HG03175 (cell line): ENCODE data around the gene MYBPC2.

Source experiments
- ATAC-seq: cut with Tn5 transposase; IDR thresholded peaks from one replicate; pipeline ENCODE4 v1.9.1; 2021; ENCODE audit warnings: mild to moderate bottlenecking, moderate library complexity; ENCODE audit not compliant: unreplicated experiment

The MYBPC2 gene

DNA sequence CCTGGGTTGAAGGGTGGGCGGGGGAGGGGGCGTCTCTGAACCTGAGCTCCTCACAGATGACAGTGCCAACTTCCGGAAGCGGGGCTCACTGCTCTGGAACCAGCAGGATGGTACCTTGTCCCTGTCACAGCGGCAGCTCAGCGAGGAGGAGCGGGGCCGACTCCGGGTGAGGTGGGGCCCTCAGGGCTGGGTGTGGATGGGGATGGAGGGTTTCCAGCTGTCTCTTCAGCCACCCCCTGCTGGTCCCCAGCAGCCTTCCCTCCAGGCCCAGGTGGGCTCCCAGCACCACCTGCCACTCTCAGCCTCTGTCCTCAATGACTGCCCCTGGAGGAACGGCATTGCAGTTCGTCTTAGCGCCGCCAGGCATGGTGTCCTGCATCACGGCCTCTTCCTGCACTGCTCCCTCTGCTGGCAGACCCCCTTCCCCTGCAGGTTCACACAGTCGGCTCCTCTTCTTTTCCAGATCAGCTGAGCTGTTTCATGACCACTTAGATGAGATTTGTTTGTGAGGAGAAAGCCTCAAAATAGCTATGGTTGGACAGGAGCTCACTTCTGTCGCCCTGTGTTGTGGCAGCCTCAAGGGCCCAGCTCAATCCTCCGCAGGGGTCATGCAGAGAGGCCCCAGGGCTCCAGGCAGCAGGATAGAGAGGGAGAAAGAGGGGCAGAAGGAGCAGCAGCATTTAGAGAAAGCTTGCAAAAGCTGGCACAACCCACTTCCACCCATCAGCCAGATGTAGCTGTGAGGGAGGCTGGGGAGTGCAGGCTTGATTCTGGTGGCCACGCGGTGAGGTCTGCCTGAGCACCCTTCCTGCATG, 46.4 kb downstream of the MYBPC2 start:
- no peak for ATAC-seq

DNA sequence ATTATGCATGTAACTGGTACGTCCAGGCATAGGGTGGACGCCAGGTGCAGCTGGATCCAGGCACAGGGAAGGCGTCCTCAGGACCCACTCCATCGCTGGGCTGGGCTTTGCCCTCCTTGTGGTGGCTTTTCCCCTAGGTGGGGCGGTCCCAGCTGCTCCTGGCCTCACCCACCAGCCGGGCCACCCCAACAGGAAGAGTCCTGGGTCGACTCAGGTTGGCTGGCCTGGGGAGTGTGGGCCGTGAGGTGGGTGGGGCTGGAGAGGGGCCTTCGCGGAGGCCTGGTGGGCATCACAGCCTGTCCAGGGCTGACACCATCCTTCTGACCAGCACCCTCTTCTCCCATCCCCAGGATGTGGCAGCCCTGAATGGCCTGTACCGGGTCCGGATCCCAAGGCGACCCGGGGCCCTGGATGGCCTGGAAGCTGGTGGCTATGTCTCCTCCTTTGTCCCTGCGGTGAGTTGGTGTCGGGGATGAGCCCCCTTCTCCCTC, 47.1 kb downstream of the MYBPC2 start:
- ATAC-seq = no peak

DNA sequence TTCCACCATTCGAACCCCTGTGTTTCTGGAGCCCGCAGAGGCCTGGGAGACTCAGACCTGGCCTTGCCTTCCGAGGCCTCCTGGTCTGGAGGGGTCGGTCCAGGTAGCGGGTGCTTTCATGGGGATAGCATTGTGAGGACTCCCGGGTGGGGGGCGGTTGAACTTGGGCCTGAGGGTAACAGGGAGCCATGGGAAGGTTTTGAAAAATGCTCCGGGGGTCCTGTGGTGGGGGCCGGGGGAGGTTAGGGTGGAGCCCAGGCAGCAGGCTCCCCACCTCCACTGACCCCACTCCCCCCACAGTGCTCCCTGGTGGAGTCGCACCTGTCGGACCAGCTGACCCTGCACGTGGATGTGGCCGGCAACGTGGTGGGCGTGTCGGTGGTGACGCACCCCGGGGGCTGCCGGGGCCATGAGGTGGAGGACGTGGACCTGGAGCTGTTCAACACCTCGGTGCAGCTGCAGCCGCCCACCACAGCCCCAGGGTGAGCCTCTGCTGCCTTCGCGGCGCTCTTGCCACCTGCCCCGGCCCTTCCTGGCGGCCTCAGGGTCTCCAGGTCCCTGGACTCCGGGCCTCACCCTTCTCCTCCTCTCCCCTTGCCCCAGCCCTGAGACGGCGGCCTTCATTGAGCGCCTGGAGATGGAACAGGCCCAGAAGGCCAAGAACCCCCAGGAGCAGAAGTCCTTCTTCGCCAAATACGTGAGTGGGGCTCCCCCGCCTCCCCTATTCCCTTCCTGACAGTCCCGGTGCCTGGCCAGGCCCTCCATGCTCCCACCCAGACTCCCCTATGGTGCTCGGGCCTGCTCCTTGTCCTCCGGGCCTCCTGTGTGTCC, 47.8 kb downstream of the MYBPC2 start:
- no peak for ATAC-seq

DNA sequence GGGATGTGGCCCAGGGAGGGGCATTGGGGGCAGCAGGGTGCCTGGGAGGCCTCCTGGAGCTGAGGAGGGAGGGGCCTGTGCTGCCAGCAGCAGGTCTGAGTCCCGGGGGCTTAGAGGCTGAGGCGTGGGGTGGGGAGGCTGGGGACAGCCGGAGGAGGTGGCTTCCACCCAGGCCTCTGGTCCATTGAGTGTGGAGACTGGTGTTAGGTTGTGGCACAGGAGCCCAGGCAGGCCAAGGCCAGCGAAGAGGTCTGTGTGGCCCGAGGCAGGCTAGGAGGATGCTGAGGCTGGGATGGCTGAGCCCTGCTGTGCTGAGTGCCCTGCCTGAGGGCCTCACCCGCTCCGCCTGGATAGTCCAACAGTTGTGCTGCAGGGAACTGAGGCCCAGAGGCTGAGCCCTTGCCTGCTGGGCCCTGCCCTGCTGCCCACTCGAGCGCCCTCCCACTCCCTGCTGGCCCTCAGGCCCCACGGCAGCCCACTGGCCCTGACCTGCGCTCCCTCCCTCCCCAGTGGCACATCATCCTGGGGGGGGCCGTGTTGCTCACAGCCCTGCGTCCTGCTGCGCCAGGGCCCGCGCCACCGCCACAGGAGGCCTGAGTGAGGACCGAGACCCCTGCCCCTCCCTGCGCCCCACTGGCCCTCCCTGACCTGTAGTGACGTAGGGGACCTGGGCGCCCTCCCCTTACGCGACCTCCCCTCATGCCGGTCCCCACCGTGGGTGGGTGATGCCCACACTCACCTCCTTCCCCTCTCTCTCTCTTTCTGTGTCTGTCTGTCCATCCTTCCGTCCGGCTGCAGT, 48.9 kb downstream of the MYBPC2 start:
- no peak for ATAC-seq

DNA sequence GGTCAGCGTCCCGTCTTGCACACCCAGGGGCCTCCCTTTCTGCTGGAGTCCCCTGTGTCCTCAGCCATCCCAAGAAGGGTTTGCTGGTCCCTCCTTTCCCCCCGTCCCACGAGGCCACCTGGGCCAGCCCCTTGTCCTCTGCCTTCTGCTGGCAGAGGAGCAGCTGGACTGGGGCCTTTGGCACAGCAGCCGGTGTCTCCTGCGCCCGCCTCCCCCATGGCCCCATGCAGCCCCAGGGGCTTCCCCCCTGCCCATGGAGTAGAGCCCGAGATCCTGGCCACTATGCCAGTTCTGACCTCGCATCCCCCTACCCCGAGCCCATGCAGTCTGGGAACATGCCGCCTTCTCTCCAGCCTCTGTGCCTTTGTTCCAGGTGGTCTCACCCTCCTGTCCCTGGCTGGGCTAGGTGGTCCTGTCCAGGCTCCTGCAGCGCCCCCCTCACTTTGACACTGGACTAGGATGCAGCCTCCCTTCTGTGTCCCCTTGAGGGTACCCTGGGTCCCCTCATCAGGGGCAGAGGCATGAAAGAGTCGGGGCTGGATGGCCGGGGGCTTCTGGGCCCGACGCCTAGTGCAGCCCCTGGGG, 49.7 kb downstream of the MYBPC2 start:
- no peak for ATAC-seq

DNA sequence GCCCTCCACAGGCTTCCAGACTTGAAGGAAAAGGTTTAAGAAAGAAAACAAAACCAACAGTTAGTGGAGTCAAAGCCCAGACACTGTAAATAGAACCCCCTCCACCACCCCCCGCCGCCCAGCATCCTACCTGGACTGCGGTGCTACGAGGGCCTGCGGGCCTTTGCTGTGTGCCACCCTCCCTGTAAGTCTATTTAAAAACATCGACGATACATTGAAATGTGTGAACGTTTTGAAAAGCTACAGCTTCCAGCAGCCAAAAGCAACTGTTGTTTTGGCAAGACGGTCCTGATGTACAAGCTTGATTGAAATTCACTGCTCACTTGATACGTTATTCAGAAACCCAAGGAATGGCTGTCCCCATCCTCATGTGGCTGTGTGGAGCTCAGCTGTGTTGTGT, 50.2 kb downstream of the MYBPC2 start:
- ATAC-seq = no peak

DNA sequence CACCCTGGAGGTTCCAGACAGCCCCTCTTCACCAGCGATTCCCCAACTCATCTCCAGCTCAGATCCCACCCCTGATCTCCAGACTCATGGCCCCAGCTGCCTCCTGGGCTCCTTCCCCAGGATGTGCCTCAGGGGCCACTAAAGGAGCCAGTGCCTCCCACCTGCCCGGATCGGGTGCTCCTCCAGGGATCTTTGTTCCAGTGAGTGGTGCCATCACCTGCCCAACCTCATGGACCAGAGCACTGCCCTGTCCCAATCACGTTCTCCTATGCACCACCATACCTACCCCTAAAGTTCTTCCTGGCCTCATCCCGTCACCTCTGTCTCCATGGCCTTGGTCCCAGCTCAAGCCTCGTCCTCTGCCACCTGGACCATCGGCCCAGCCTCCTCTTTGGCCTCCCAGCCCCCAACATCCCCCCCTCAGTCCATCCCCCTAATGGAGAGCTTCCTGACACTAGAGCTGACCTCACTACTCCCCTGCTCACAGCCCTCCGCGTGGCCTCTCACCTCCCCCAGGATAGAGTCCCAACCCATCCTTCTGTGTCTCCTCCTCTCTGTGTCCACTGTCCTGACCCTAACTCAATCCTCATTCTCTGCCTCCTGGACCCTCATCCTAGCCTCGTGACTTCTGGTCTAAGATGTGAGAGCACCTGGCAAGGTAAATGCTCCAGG, 52.7 kb downstream of the MYBPC2 start:
- no peak for ATAC-seq

DNA sequence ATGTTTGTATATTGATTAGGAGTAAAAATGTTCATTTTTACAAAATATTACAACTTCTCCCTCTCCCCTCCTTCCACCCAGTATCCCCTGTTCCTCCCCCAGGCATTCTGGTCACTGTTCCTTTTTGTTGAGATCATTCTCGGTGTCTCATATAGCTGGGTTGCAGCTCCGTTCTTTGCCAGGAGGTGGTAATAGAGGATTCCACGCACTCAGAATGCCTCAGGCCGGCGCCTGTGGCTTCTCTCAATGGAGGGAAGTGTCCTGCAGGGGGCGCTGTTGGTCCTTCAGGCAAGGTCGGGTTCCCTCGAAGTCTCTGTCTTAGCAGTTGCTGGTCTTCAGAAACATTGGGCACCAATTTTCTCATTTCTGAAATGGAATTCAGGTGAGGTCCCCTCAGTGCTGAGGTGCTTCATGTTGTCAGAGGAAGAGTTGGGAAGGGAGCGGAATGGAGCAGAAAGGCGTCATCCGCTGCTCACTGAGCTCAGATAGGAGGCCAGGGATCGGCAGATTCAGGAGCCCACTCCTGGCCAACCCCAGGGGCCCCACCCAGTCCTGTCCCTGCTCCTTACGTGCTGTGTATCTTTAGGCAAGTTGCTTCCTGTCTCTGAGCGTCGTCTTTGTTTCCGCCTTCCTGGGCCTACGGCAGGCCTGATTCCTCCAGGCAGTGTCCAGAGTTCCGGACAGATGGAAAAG, 54.3 kb downstream of the MYBPC2 start:
- ATAC-seq = no peak

DNA sequence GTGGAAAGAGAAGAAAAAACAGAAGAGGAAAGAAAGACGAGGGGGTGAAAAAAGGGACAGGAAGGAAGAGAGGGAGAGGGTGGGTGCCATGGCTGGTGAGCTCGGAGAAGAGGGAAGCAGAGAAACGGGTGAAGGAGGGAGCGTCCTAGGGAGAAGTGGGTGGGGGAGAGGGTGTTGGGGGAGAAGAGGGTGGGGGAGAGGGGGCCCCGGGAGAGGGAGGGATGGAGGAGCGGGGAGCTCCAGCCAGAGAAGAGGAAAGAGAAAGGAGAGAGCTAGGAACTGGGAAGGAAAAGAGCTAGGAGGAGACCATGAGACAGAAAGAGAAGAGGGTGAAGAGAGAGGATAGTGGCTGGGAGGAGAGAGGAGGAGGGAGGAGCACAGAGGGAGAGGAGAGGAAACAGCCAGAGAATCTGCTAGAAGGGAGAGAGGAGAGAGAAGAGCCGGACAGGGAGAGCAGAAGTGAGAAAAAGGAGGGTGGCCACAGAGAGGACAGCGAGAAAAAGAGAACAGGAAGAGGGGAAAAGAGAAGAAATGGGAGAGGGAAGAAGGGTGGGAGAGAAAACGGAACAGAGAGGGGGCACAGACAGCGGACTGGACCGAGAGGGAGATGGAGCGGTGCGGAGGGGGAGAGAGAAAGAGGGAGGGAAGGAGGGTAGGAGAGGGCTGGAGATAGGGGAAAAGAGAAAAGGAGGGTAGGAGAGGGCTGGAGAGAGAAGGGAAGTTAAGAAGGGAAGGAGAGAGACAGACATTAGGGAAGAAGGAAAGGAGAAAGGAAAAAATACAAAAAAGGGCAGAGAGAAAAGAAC, 55.9 kb downstream of the MYBPC2 start:
- no peak for ATAC-seq

DNA sequence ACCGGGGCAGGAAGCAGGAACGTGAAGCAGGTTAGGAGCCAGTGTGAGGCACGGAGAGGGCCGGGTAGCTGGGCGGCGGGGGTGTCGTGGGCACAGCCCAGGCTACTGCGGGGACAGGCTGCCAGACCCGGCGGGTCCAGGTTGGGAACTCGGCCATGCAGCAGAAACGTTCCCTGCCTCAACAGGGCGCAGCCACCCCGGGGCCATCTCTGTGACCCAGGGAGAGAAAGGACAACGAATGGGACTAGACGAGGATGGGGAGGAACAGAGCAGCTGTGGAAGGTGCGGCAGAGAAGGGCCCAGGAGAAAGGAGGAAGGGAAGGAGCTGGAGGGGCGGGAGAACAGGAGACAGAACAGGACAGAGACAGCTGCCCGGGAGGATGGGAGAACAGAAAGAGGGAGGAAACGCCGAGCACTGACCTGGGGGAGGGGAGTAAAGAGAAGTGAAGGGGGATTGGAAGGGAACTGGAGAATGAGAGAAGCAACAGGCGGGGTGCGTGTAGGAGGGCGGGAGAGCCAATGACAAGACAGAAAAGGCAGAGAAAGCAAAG, 56.8 kb downstream of the MYBPC2 start:
- ATAC-seq = no peak

DNA sequence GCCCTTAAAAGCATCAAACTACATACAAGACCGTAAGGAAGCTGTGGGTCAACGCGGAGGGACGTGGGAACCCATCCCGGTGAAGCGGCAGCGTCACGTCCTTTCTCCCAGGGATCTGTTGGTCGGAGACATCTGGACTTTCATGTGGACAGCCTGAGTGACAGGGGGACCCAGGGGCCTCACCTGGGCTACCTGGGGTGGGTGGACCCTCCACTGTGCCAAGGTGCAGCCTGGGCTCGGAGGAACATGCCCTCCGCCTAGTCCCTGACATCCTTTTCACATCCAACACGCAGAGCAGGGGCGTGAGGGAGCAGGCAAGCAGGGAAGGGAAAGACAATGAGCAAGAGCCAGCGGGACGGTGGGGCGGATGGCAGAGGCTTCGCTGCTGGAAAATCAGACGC, 57.7 kb downstream of the MYBPC2 start:
- ATAC-seq = no peak

DNA sequence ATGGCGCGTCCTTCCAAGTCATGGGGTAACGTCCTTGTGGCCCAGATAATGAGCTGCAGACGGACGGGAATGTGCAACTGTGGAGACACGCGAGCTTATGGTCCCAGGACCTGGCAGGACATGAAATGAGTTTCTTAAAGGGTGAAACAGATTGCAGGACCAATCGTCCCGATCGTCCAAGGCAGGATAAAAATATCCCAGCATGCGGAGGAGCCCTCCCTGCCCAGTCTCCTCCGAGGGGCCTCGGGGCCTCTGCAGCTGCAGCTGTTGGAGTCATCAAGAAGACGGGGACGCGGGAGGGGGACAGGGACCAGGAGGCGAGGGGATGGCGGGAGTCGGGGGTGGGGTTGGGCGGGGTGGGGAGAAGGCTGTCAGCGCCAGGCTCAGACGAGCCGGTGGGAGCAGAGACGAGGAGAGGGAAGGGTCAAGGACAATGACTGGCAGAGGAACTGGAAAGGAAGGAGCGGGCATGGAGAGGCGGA, 58.3 kb downstream of the MYBPC2 start:
- ATAC-seq = no peak

DNA sequence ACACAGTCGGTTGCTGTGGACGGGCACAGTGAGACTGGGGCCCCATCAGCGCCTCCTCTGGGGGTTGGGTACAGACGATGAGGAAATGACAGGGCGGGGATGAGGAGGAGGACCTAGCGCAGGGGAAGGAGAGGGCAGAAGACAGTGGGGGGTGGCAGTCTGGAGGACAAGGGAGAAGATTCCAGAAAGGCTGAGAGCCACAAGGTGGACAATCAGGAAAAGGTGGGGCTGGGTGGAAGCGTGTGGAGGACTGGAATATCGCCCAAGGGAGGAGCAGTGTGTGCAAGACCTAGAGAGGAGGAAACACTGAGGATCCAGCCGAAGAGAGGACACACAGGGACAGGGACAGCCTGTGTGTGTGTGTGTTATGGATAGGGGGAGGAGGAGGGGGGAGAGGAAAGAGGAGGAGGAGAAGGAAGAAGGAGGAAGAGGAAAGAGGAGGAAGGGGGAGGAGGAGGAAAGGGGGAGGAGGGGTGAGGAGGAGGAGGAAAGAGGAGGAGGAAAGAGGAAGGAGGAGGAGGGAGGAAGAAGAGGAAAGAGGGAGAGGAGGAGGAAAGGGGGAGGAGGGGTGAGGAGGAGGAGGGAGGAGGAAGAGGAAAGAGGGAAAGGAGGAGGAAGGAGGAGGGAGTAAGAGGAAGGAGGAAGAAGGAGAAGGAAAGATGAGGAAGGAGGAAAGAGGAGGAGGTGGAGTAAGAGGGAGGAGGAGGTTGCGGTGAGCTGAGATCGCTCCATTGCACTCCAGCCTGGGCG, 59.8 kb downstream of the MYBPC2 start:
- no peak for ATAC-seq

DNA sequence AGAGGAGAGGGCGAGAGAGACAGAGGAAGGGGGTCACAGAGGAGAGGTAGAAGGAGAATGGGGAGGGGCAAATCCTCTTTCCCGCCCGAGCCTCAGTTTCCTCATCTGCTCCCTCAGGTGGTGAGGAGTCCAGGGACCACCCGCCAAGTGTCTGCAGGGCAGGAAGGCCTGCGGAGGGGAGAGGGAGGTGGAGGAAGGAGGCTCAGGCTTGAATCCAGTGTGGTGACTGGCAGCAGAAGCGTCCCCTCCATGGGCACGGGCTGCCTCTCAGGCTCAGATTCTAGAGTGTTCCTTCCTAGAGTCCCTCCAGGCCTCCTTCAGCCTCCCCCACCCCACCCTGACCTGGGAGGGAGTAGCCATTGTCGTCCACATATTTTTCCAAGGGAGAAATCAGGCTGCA, 60.5 kb downstream of the MYBPC2 start:
- no peak for ATAC-seq

DNA sequence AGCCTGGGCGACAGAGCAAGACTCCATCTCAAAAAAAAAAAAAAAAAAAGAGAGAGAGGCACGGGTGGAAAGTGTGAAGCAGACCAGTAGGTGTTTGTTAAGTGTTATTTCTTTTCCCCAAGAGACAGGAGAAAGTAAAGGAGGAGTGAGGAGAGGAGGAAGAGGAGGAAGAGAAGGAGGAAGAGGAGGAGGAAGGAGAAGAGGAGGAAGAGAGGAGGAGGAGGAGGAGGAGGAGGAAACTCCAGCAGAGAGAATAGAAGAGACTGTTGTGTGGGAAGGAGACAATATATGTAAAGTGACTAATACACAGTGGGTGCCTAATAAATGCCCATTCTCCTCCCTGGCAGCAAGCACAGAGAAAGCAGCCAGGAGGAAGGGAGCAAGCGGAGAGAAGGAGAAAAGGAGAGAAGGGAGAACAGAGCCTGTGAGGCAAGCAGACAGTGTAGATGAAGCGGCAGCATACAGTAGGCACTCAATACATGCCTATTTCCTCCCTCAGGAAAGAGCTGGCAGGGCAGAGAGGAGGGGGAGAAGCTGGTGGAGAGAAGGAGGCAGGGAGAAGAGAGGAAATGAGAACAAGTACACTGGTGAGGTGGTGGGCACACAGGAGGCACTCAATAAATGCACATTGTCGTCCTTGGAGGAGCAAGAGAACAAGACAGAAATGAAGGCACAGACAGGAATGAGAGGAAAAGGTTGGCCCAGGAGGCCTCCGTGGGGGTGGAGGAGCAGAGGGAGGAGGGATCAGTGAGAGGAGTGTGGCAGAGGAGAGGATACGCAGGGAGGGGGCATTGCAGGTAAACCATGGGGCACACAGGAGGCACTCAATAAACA, 61.7 kb downstream of the MYBPC2 start:
- ATAC-seq = no peak

DNA sequence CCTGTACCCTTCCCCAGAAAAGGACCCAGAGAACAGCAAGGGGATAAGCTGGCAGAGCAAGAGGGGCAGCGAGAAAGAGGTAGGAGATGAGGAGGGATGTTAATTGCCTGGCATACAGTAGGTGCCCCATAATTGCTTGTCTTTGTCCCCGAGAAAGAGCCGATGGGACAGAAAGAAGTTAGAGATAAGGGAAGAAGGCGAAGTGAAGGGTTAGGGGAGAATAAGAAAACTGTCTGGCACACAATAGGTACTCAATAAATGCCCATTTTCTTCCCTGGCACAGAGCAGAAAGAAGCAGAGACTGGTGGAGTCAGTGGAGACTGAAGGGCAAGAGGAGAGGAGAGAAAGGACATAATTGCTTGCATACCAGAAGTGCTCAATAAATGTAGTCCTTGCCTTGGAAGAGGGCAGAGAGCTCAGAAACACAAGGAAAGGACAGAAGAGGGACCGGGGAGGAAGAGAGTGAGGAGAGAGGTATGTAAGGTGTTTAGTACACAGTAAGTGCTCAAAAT, 62.4 kb downstream of the MYBPC2 start:
- no peak for ATAC-seq
